ENCODE measurements around the gene SSC5D.
A peak's percentile ranks its signal among the peaks of the same experiment; 100 is the strongest.
"Not testable (repeated sequence)": the region's sequence is repeated elsewhere in the genome, so short reads cannot be mapped to it uniquely, and the experiment has no call there.

The SSC5D gene

DNA sequence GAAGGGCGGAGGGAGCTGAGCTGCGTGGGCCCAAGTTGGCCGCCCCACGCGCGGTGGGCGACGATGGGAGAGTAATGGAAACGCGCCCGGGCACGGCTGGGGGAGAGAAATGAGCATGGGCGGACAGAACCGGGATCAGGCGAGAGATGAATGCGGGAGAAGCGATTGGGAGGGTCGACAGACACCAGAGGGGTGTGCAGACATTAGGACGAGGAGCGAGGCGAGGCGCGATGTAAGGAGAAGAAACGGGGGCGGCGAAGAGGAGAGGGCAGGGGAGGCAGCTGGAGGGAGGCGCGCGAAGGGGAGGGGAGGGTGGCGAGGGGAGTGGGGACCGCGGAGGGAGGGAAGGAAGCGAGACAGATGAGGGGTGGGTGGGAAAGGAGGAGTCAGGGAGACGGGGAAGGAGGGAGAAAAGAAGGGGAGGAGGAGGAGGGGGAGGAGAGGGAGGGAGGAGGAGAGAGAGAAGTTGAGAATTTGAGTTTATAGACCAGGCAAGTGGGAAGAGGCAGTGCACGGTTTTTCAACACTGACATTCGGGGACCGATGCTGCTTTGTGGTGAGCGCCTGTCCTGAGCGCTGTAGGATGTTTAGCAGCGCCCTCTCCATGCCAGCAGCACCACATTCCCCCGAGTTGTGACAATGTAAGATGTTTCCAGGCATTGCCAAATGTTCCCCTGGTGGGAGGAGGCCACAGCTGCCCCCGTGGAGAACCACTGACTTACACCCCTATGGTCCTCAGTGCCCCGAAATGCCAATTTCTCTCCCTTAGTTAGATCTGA, 45.0 kb upstream of the SSC5D start, which contains the start of gene SHISA7:
TSS of gene SHISA7 (minus strand) at position 256 of the 779 bp plus-strand sequence. CDS start 437 bp downstream, outside the sequence.
- TF ChIP-seq, protein P1, sequence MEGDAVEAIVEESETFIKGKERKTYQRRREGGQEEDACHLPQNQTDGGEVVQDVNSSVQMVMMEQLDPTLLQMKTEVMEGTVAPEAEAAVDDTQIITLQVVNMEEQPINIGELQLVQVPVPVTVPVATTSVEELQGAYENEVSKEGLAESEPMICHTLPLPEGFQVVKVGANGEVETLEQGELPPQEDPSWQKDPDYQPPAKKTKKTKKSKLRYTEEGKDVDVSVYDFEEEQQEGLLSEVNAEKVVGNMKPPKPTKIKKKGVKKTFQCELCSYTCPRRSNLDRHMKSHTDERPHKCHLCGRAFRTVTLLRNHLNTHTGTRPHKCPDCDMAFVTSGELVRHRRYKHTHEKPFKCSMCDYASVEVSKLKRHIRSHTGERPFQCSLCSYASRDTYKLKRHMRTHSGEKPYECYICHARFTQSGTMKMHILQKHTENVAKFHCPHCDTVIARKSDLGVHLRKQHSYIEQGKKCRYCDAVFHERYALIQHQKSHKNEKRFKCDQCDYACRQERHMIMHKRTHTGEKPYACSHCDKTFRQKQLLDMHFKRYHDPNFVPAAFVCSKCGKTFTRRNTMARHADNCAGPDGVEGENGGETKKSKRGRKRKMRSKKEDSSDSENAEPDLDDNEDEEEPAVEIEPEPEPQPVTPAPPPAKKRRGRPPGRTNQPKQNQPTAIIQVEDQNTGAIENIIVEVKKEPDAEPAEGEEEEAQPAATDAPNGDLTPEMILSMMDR (IDR thresholded peaks at IDR 0.05; ENCODE audit: low read depth, low read length), result no peak
- no peak within 1 kb of the TSS for H3K4me3 ChIP-seq (replicated peaks in 1 of 2; ENCODE audit: low read depth in 2 of 2, low read length in 2 of 2)
- DNase-seq (ENCODE audit: low read depth in 2 of 2), result no peak

DNA sequence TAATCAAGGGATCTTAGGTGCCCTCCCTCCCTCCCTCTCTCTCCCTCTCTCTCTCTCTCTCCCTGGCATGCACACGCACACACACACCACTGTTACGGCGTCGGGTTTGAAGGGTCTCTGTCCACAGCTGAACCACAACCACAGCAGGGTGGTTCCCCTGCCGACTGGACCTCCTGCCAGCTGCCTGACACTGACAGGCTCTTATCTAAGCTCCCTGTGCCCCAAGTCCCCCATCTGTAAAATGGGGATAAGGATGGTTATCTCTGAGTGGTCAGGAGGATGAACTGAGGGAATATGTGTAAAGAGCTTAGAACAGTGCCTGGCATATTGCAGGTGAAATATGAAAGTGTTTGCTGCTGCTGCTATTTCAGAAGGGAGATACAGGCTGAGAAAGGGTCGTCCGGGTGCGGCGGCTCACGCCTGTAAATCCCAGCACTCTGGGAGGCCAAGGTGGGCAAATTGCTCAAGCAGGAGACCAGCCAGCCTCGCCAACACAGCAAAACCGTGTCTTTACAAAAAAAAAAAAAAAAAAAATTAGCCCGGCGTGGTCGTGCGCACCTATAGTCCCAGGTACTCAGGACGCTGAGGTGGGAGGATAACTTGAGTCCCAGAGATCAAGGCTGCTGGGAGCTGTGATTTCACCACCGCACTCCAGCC, 44.3 kb upstream of the SSC5D start:
- H3K4me3 ChIP-seq (replicated peaks in 1 of 2; ENCODE audit: low read depth in 2 of 2, low read length in 2 of 2), result no peak overlapping the region
- TF ChIP-seq, protein P1 (IDR thresholded peaks at IDR 0.05; ENCODE audit: low read depth, low read length), result no peak
- no peak for DNase-seq (ENCODE audit: low read depth in 2 of 2)

DNA sequence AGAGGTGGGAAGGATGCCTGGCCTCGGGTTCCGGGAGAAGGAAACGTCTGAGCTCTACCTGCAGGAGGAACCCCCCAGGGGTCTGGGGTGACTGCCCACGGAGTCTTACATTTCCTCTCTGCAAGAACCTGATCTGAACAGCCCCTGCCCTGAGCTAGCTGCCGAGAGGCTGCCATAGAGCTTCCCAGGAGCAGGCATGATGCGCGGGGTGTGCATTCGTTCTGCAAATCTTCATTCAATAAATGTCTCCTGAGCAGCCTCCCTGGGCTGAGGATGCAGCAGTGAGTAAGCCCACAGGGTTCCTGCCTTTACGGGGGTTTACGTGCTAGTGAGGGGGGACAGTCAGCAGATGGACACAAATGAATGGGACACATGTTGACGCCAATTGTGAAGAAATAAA, 43.6 kb upstream of the SSC5D start:
- H3K4me3 ChIP-seq (replicated peaks in 1 of 2; ENCODE audit: low read depth in 2 of 2, low read length in 2 of 2), result no peak overlapping the region
- TF ChIP-seq, protein P1 (IDR thresholded peaks at IDR 0.05; ENCODE audit: low read depth, low read length), result no peak
- no peak for DNase-seq (ENCODE audit: low read depth in 2 of 2)

GRCh38 chr19:55446060-55446459, 42.2 kb upstream of the SSC5D start:
- TF ChIP-seq, protein P1 (IDR thresholded peaks at IDR 0.05; ENCODE audit: low read depth, low read length), result no peak
- no peak for DNase-seq (ENCODE audit: low read depth in 2 of 2)
- H3K4me3 ChIP-seq (replicated peaks in 1 of 2; ENCODE audit: low read depth in 2 of 2, low read length in 2 of 2), result no peak overlapping the region

DNA sequence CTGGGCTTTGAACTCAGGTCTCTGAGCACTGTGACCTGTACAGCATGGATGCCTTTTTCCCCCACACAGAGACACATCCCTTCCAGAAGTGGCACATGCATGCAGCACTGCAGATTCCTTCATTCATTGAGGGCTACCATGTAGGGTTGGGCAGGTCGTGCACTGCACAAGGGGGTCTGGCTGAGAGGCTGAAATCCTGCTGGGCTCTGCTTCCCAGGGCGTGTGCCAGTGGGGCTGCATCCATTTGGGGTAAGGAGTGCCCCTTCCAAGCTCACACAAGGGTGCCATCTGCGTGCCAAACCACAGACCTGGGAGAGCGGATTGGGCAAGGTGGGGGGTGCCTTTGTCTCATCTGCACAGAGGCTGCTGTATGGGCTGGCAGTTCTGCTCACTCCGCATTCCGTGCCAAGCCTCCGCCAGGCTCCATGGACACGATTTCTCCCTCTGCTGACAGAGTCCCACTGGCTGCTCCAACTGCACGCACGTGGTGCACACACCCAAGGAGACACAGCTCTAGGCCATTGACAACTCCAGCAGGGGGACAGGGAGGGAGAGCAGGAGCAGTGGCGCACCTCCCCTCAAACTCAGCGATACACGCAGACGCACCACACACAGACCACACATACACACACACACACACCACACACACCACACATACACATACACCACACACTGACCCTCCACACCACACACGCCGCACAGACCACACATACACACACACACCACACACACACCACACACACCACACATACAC, 40.6 kb upstream of the SSC5D start:
- TF ChIP-seq, protein P1 (IDR thresholded peaks at IDR 0.05; ENCODE audit: low read depth, low read length), result no peak
- H3K4me3 ChIP-seq (replicated peaks in 1 of 2; ENCODE audit: low read depth in 2 of 2, low read length in 2 of 2), result no peak overlapping the region
- peak; percentile 27 to 30 for DNase-seq (ENCODE audit: low read depth in 2 of 2)

DNA sequence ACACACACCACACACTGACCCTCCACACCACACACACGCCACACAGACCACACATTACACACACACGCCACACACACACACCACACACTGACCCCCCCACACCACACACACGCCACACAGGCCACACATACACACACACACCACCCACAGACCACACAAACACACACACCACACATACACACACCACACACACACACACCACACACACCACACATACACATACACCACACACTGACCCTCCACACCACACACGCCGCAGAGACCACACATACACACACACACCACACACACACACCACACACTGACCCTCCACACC, 40.1 kb upstream of the SSC5D start:
- not testable (repeated sequence) for H3K4me3 ChIP-seq (replicated peaks in 1 of 2; ENCODE audit: low read depth in 2 of 2, low read length in 2 of 2); DNase-seq (ENCODE audit: low read depth in 2 of 2)

- no peak for DNase-seq (ENCODE audit: low read depth in 2 of 2)
- no peak overlapping the region for H3K4me3 ChIP-seq (replicated peaks in 1 of 2; ENCODE audit: low read depth in 2 of 2, low read length in 2 of 2)
- TF ChIP-seq, protein P1 (IDR thresholded peaks at IDR 0.05; ENCODE audit: low read depth, low read length), result no peak
Measured at GRCh38 chr19:55449469-55449868, 38.8 kb upstream of the SSC5D start.
